ENCODE data around the gene HPSE2. TPM values are rescaled to one million over a fixed set of nuclear protein-coding genes. Genes with fewer than 3 reads are reported as not detected.
"Not testable (repeated sequence)": the region's sequence is repeated elsewhere in the genome, so short reads cannot be mapped to it uniquely, and the experiment has no call there.

HPSE2 gene
- polyA plus RNA-seq (2013, experiment 1 of 2; ENCODE audit: insufficient read length), result not detected
- not detected for polyA plus RNA-seq (2013, experiment 2 of 2; ENCODE audit: insufficient read length)

DNA sequence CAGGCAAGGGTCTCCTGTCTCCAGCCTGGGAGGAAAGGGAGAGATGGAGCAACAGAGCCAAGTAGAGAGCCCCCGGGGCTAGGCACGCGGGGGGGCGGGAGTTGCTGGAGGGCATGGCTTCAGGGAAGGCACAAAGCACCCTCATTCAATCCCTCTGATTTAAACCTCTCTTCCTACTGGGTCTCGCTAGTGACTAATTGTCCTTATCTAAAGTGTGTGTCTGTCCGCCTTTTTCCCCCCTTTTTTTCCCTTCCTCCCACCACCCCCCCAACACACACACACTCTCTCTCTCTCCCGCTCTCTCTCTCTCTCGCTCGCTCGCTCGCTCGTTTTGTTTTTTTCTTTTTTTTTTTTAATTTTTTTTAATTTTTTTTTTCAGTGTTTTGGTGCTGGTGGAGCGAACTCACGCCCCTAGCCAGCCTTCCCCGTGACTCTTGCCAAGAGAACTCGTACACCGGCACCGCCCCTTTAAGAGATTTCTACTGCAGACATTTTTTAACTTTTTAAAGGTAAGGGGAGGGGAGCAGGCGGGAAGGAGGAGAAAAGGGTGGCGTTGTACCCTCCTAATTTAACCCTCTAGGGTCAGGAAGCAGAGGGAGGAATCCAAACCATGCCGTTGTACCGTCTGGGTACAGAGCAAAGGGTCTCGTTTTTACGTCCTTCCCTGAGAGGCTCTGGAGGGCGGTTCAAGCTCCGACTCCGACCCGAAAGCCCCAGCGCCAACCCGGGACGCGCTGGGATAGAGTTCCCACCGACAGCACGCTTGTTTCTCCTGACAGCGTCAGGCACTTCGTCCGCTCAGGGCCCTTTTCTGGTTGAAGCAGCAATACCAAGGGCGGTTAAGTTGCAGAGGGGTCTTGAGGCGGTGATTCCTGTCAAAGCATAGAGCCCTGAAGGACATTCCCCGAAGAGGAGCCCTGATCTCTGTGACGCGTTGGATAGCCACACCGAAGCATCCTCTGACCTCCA, at the start of gene HPSE2:
HPSE2 (minus strand) TSS at position 195 of the 969 bp plus-strand sequence.
- DNase-seq, result no peak

GRCh38 chr10:99280472-99280871, 44.8 kb upstream of the HPSE2 start:
- DNase-seq, result no peak

GRCh38 chr10:99279626-99280111, 44.0 kb upstream of the HPSE2 start:
- DNase-seq, result peak; percentile 93

DNA sequence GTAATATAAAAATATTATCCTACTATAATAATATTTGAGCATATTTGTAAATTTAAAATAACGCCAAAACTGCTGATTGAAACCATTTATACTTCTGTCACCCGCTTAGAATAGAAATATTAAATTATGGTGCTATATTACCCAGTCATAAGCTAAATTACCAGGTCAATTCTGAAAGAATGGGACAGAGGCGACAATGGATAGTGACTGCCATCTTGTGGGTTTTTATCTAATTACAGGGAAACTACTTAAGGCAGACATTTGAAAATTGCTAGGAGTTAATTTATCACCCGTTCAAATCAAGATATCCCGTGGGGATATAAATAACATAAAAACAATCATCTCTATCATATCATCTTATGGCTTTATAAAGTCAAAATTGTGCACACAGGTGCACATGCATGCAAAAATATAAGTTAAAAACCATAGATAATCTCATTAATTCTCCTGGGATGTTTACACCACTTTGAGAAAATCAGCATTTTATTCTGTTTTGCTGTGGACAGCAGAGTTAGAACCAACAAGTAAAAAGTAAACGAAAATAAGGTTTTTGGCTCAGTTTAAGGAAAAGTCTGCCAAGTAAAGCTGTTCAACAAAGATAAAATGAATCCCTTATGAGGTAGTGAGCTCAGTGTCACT, 41.3 kb upstream of the HPSE2 start:
- DNase-seq, result peak; percentile 16

DNA sequence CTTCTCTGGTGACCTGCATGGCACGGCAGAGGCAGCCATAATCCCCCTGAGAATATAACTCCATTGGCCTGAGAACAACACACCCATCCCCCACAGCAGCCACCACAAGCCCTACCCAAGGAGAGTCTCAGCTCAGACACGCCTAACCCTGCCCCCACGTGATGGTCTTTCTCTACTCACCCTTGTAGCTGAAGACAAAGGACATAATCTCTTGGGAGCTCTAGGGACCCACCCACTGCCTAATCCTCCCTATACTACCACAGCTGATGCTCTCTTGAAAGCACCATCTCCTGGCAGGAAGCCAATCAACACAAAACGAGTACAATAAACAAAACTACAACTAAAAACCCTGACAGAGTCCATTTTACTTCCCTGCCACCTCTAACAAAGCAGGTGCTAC, 30.7 kb upstream of the HPSE2 start:
- DNase-seq, result no peak

- DNase-seq, result no peak
Observed at GRCh38 chr10:99248824-99249223, 13.2 kb upstream of the HPSE2 start.

DNA sequence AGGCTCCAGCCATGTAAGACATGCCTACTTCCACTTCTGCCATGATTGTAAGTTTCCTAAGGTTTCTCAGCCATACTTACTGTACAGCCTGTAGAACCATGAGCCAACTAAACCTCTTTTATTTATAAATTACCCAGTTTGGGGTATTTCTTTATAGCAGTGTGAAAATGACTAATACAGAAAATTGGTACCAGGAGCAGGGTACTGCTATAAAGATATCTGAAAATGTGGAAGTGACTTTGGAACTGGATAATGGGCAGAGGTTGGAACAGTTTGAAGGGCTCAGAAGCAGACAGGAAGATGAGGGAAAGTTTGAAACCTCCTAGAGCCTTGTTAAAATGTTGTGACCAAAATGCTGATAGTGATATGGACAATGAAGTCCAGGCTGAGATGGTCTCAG, 12.2 kb upstream of the HPSE2 start:
- DNase-seq, result not testable (repeated sequence)

DNA sequence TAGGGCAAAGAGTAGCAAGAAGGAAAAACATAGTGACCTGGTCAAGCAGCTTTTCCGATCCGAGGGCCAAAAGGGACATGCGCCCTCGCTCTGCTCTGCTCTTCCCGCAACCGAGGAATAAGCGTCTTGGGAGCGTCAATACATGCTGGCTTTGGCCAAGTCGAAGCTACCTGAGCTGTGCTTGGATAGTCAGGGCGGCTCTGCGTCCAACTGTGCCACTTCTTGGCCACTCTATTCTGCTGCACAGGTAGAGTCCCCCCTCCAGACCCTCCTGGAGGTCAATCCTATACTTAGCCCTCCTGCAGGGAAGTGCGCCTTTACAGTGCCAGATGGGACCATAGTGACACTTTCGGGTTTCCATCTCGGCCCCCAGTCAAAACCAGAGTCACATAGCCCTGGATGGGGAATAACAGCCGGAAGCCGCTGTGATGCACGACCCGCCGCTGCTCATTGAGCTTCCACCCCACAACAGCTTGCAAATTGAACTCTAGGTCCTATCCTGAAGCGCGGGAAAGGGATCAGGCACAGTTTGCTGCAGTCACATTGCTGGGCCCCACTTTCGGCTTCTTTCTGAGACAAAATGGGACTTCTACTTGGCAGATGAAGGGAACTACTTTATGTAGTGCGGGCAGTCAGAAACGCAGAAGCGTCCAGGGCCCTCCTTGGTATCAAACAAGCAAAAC, 1.1 kb upstream of the HPSE2 start:
- DNase-seq, result no peak

- no peak for DNase-seq
Observed at GRCh38 chr10:99234791-99235657, 628 bp downstream of the HPSE2 start.

- DNase-seq, result peak; percentile 36
Observed at GRCh38 chr10:99234041-99234790, 1.4 kb downstream of the HPSE2 start.

DNA sequence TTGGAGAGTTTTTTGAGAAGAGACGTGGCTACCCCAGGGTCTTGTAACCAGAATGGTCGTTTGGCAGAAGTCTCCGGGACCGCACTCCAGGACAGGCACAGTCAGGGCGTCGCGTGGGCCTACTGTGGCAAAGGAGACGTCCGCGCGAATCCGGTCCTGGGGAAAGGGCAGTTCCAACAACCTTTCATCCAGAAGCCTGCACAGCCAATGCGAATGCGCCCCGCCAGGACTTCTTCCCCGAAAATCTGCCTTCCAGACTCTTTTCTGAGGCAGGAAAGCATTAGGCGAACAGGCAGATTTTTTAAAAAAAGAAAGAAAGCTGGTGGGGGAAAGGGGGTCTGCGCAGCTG, 2.0 kb downstream of the HPSE2 start:
- DNase-seq, result no peak

DNA sequence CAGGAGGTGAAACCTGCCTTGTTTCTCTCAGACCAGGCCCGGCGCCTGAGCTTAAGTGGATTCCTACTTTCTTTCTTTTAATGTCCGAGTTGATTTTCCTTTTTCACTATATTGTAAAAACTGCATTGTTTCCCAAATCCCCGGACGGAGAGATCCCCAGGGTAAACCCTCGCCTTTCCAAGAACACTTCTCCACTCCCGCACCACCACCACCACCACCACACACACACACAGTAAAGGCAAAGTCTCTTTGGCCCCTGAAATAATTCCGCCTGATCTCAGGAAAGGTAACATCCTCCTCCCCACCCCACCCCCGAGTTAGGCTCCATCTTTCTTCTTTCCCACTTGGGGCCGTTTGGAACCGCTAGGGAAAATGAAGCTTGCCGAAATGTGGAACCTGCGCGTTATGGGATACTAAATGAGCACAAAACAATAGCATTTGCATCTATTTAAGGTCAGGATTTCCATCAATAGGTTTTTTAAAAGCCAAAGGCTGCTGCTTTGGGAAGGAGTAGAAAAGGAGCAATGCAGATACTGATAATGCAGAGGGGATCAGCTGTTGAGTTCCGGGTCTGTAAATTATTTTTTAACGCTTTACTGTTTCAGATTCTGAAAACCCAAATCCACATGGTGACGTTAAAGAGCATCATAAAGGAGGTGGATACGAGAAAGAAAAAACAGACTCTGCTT, 2.5 kb downstream of the HPSE2 start:
- DNase-seq, result no peak

DNA sequence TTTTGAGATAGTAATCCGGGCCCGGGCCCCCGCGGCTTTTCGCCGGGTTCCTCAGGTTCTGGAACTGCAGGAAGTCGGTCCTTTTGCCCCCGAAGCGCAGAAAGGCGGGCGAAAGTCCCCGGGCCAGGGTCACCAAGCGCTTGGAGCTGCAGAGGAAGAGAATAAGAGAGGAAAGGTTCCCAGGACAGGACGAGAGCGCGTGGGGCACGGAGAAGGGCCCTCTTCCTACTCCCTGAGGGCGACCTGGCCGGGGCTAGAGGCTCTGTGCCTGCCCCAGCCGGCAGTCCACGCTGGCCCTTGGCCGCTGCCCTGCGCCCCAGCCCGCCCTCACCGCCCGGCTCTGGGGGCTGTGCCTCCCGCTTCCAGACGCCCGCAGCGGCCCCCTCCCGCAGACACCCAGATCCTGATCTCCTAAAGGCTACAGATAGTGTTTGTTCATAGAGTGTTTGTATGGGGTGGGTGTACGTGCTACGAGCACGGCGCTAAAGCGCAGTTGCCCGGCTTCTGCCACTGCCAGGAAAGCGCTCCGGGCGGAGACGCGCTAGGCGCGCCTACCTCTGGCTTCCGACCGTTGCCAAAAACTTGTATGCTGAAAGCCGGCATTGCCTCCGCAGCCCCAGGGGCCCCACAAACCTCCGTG, 3.2 kb downstream of the HPSE2 start:
- no peak for DNase-seq

DNA sequence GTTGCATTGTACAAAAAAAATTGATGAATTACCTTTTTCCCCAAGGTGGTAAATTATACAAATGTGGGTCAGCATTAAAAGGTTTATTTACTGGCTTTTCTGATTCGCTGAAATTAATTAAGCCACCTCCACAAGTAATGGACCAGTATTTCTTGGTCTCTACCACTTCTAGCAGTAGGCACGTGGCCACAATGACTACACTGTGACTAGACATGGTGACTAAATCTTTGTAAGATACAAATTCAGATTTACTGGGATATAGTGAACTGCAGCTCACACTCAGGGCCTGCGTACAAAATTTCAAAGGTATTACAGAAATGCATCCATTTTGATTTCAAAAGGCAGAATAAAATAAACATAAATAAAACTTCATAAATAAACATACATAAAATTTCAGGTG, 10.9 kb downstream of the HPSE2 start:
- no peak for DNase-seq

DNA sequence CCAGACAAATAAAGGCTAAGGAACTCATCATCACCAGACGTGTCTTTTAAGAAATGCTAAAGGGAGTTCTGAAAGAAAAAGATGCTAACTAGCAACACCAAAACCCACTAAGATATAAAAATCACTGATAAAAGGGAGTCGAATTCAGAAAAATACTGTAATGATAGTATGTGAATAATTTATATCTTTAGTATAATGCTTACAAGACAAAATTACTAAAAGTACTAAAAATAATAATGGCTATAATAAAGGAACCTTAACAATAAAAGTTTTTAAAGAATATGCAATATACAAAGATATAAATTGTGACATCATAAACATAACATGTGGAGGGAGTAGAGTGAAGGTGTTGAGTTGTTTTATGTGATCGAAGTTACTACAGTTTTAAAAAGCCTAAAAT, 28.3 kb downstream of the HPSE2 start:
- DNase-seq, result no peak

- no peak for DNase-seq
Observed at GRCh38 chr10:99203310-99203709, 32.3 kb downstream of the HPSE2 start.

GRCh38 chr10:99172950-99173349, 62.7 kb downstream of the HPSE2 start:
- DNase-seq, result no peak

DNA sequence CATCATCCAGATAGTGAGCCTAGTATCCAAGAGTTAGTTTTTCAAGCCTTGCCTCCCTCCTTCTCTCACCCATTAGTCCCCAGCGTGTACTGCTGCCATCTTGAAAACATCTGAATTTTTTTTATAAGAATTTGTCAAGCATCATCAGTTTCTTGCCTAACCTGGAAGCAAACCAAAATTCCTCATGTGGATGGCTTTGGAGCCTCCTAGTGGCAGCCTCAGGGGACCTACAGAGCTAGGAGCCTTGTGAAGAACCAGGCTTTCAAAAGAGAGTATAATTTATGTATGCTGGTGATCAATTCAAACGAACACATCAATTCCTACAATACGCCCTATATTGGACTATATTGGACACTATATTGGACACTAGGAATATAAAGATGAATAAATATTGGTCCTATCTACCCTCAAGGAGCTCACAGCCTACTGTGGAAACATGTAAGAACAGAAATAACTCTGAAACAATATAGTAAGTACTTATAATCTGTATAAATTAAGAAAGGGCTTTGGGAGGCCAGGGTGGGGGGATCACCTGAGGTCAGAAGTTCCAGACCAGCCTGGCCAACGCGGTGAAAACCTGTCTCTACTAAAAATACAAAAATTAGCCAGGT, 63.4 kb downstream of the HPSE2 start:
- DNase-seq, result peak; percentile 47

DNA sequence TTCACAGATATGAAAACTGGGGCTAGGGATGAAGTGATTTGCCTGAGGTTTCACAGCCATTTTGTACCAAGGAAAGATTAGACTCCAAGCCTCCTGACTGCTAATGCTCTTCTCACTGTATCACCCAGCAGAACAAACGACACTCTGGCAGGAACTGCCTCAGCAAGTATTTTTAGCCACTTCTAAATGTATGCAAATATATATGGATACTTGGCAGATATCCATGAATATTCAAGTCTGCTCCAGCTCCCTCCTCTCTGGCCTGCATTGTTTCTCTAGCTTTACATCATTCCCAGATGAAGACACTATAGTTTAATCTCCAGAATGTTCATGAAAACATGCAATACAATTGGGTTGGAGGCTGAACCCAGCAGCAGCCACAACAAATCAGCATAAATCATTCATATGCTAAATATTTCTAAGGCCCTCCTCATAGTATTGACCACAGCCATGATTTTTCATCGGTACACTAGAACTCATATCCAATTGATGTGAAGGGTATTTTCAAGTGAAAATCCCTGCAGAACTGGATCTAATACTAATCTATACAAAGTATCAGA, 65.5 kb downstream of the HPSE2 start:
- no peak for DNase-seq

All from fibroblast of skin of back (primary cell).